ENCODE data around the gene SMARCA2.

SMARCA2 gene

GRCh38 chr9:2150338-2150737, 135.2 kb downstream of the SMARCA2 start:
- DNase-seq: peak; percentile 30

- DNase-seq: no peak
Observed at GRCh38 chr9:2151171-2151570, 136.0 kb downstream of the SMARCA2 start.

GRCh38 chr9:2152966-2153629, 138.0 kb downstream of the SMARCA2 start:
- no peak for DNase-seq

- no peak for DNase-seq
Observed at GRCh38 chr9:2153630-2154217, 138.6 kb downstream of the SMARCA2 start.

- DNase-seq: no peak
Observed at GRCh38 chr9:2154731-2155130, 139.6 kb downstream of the SMARCA2 start.

GRCh38 chr9:2155966-2156365, 140.8 kb downstream of the SMARCA2 start:
- no peak for DNase-seq

GRCh38 chr9:2157277-2158110, 142.3 kb downstream of the SMARCA2 start:
- peak; percentile 85 for DNase-seq

- peak; percentile 91 for DNase-seq
Observed at GRCh38 chr9:2158111-2158610, 143.0 kb downstream of the SMARCA2 start.

GRCh38 chr9:2158766-2159430, 143.8 kb downstream of the SMARCA2 start:
- peak; percentile 42 for DNase-seq

GRCh38 chr9:2159521-2160454, 144.6 kb downstream of the SMARCA2 start:
- DNase-seq: peak; percentile 74

GRCh38 chr9:2161661-2162060, 146.5 kb downstream of the SMARCA2 start:
- DNase-seq: no peak

- DNase-seq: no peak
Observed at GRCh38 chr9:2163231-2163885, 148.2 kb downstream of the SMARCA2 start.

- DNase-seq: no peak
Observed at GRCh38 chr9:2164268-2164667, 149.1 kb downstream of the SMARCA2 start.

- peak; percentile 33 for DNase-seq
Observed at GRCh38 chr9:2166203-2166602, 151.1 kb downstream of the SMARCA2 start.

GRCh38 chr9:2169035-2169434, 153.9 kb downstream of the SMARCA2 start:
- no peak for DNase-seq

- no peak for DNase-seq
Observed at GRCh38 chr9:2170722-2171121, 155.6 kb downstream of the SMARCA2 start.

- no peak for DNase-seq
Observed at GRCh38 chr9:2173170-2173569, 158.0 kb downstream of the SMARCA2 start.

- no peak for DNase-seq
Observed at GRCh38 chr9:2173861-2174260, 158.7 kb downstream of the SMARCA2 start.

- DNase-seq: no peak
Observed at GRCh38 chr9:2174306-2174705, 159.2 kb downstream of the SMARCA2 start.

- DNase-seq: no peak
Observed at GRCh38 chr9:2174911-2175310, 159.8 kb downstream of the SMARCA2 start.

- no peak for DNase-seq
Observed at GRCh38 chr9:2177121-2177520, 162.0 kb downstream of the SMARCA2 start.
